HEK293 (cell line): ENCODE data around the gene NOS1.

Experiments used
- CTCF ChIA-PET: fragments of 350-600 bp; formaldehyde crosslinking; extraction: SDS; loops from one replicate; lab custom pipeline; 2021; ENCODE audit warnings: antibody characterized with exemption; lab: Yijun Ruan, JAX
- POLR2A ChIA-PET: fragments of 300-600 bp; formaldehyde crosslinking; extraction: SDS; loops from one replicate; lab custom pipeline; 2020; ENCODE audit warnings: antibody characterized with exemption, inconsistent platforms; lab: Yijun Ruan, JAX
- H3K27ac ChIP-seq: fragments of 200-500 bp; sonication (Bioruptor generic); 2 replicates; pipeline ENCODE4 v1.5.1; 2014; ENCODE audit warnings: low read depth, low read length, control low read depth, inconsistent platforms; ENCODE audit errors: extremely low read depth
- H3K36me3 ChIP-seq, 2 experiments: fragments of 200-500 bp in 1 of 2; sonication (Bioruptor generic) in 1 of 2; 1 replicate in 1 of 2; 2 replicates in 1 of 2; pipeline ENCODE4 v1.5.1; 2014 to 2017; ENCODE audit warnings: inconsistent platforms in 2 of 2, low read length in 2 of 2; ENCODE audit not compliant: control insufficient read depth in 2 of 2, insufficient read depth in 1 of 2
- H3K4me1 ChIP-seq: fragments of 200-500 bp; sonication (Bioruptor generic); 2 replicates; pipeline ENCODE4 v1.5.1; 2014; ENCODE audit warnings: mild to moderate bottlenecking, low read length, inconsistent platforms; ENCODE audit not compliant: control insufficient read depth, insufficient read depth
- H3K4me3 ChIP-seq: 2 replicates; pipeline ENCODE4 v1.5.1; 2011; ENCODE audit warnings: low read depth, mild to moderate bottlenecking, control low read depth, low read length, moderate library complexity
- H3K9me3 ChIP-seq: fragments of 200-500 bp; sonication (Bioruptor generic); 2 replicates; pipeline ENCODE4 v1.5.1; 2014; ENCODE audit warnings: low read depth, low read length, inconsistent platforms; ENCODE audit not compliant: control insufficient read depth, insufficient read depth
- ATF2 ChIP-seq: fragments of 450-650 bp; formaldehyde crosslinking; IDR thresholded peaks from 2 replicates; pipeline ENCODE4 v1.5.1; 2016; ENCODE audit warnings: missing biosample characterization, missing genetic modification characterization, low read depth
- KLF9 ChIP-seq: fragments of 450-650 bp; formaldehyde crosslinking; IDR thresholded peaks from 2 replicates; pipeline ENCODE4 v1.5.1; 2016; ENCODE audit warnings: missing biosample characterization, missing genetic modification characterization, low read depth
- PATZ1 ChIP-seq: fragments of 450-650 bp; formaldehyde crosslinking; IDR thresholded peaks from 2 replicates; pipeline ENCODE4 v1.5.1; 2016; ENCODE audit warnings: missing biosample characterization, missing genetic modification characterization
- REPIN1 ChIP-seq: fragments of 450-650 bp; formaldehyde crosslinking; IDR thresholded peaks from 2 replicates; pipeline ENCODE4 v1.5.1; 2017; ENCODE audit warnings: missing biosample characterization, missing genetic modification characterization, low read depth
- SCRT1 ChIP-seq: fragments of 450-650 bp; formaldehyde crosslinking; IDR thresholded peaks from 2 replicates; pipeline ENCODE4 v1.5.1; 2016; ENCODE audit warnings: missing biosample characterization, missing genetic modification characterization, borderline replicate concordance
- ZBTB48 ChIP-seq: fragments of 450-650 bp; formaldehyde crosslinking; IDR thresholded peaks from 2 replicates; pipeline ENCODE4 v1.5.1; 2016; ENCODE audit warnings: missing biosample characterization, missing genetic modification characterization
- ZBTB8A ChIP-seq: fragments of 450-650 bp; formaldehyde crosslinking; IDR thresholded peaks from 2 replicates; pipeline ENCODE4 v1.5.1; 2016; ENCODE audit warnings: missing biosample characterization, missing genetic modification characterization
- ZNF174 ChIP-seq: fragments of 450-650 bp; formaldehyde crosslinking; IDR thresholded peaks from 2 replicates; pipeline ENCODE4 v1.5.0; 2017; ENCODE audit warnings: missing biosample characterization, mild to moderate bottlenecking, missing genetic modification characterization
- ZNF175 ChIP-seq: fragments of 450-650 bp; formaldehyde crosslinking; IDR thresholded peaks from 2 replicates; pipeline ENCODE4 v1.5.1; 2016; ENCODE audit warnings: missing biosample characterization, missing genetic modification characterization
- ZNF202 ChIP-seq: fragments of 450-650 bp; formaldehyde crosslinking; IDR thresholded peaks from 2 replicates; pipeline ENCODE4 v1.5.1; 2016; ENCODE audit warnings: missing biosample characterization, missing genetic modification characterization, borderline replicate concordance
- ZNF366 ChIP-seq: fragments of 450-650 bp; formaldehyde crosslinking; conservative IDR thresholded peaks from 2 replicates; pipeline ENCODE4 v1.5.1; 2016; ENCODE audit warnings: missing biosample characterization, missing genetic modification characterization
- ZNF549 ChIP-seq: fragments of 450-650 bp; IDR thresholded peaks from 2 replicates; pipeline ENCODE4 v1.5.1; 2018; ENCODE audit warnings: missing biosample characterization, missing genetic modification characterization, mild to moderate bottlenecking, inconsistent platforms, moderate library complexity
- ZNF664 ChIP-seq: fragments of 450-650 bp; formaldehyde crosslinking; IDR thresholded peaks from 2 replicates; pipeline ENCODE4 v1.5.1; 2016; ENCODE audit warnings: missing biosample characterization, missing genetic modification characterization
- ZNF701 ChIP-seq: fragments of 450-650 bp; formaldehyde crosslinking; IDR thresholded peaks from 2 replicates; pipeline ENCODE4 v1.5.1; 2016; ENCODE audit warnings: missing biosample characterization, missing genetic modification characterization

Gene NOS1

DNA sequence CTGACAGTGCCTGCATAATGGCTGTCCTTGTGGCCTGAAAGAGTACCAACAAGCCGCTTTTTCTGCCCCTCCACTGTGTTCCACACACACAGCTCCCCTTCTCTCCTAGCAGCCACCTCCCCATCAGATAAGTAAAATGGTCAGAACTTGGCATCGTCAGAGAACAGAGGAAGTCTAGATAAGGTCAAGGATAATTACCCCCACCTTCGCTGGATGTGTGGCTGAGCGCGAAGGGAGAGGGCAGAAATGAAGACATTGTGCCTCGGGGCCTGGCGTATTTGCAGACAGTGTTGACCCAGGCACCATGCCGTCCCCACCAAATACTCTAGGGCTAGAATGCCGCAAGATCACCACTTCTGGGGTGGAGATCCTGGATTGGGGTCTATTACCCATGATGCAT, 201.8 kb downstream of the NOS1 start:
- TF ChIP-seq ZNF549 (tag by site-specific recombination): no peak
- no peak for TF ChIP-seq ATF2
- no peak for TF ChIP-seq ZNF366 (tag by site-specific recombination)
- no peak for TF ChIP-seq SCRT1
- no peak for TF ChIP-seq ZNF701 (tag by site-specific recombination)
- no peak for TF ChIP-seq PATZ1 (tag by site-specific recombination)
- no peak for TF ChIP-seq KLF9 (tag by site-specific recombination)
- TF ChIP-seq ZNF174 (tag by site-specific recombination): no peak
- TF ChIP-seq ZNF202 (tag by site-specific recombination): no peak
- no peak for TF ChIP-seq ZBTB48 (tag by site-specific recombination)
- TF ChIP-seq ZBTB8A: no peak
- no peak for TF ChIP-seq REPIN1 (tag by site-specific recombination)
- CTCF ChIA-PET: interaction anchor here (0.6 to 1.4 kb wide), 4 partner anchors 9 to 883 kb away, joined by 3 to 4 read pairs (median 4); no protein-coding TSS in a partner anchor
- Histone ChIP-seq H3K9me3 (no peaks in the 10 kb centered on the region), H3K4me1 (no peaks in the 10 kb centered on the region), H3K4me3 (no peak overlapping the region), H3K27ac (no peak overlapping the region), H3K36me3 (peaks cover 45 to 97% of the 10 kb centered on the region in 2 experiments)
- POLR2A ChIA-PET: no interaction called here

GRCh38 chr12:117158911-117159553, 202.4 kb downstream of the NOS1 start:
- Histone ChIP-seq H3K4me3 (no peak overlapping the region), H3K4me1 (no peaks in the 10 kb centered on the region), H3K9me3 (no peaks in the 10 kb centered on the region), H3K27ac (no peak overlapping the region), H3K36me3 (peaks cover 47 to 97% of the 10 kb centered on the region in 2 experiments)
- ChIA-PET CTCF (interaction anchor here (0.6 to 1.4 kb wide), 3 partner anchors 8 to 627 kb away, joined by 3 to 4 read pairs (median 3); no protein-coding TSS in a partner anchor), POLR2A (no interaction called here)
- no peak for TF ChIP-seq ZNF175 (tag by site-specific recombination)
- peak; percentile 48; the same call in 1 of the 2 replicates for TF ChIP-seq ZNF664 (tag by site-specific recombination)
